Liver (tissue), 2 donors: ENCODE data around the gene STK17A.

Experiments
- YY1 ChIP-seq: IDR thresholded peaks from 2 replicates; pipeline ENCODE4 v1.6.1; 2016; ENCODE audit warnings: antibody characterized with exemption, mild to moderate bottlenecking
- TF ChIP-seq, protein P1 (sequence below): fragments of 150-350 bp; IDR thresholded peaks from 2 replicates; pipeline ENCODE4 v1.5.1; 2017; ENCODE audit warnings: improper control_type of control experiment, low read depth, low read length; ENCODE audit not compliant: missing input control
- donor health status: healthy.

DNA sequence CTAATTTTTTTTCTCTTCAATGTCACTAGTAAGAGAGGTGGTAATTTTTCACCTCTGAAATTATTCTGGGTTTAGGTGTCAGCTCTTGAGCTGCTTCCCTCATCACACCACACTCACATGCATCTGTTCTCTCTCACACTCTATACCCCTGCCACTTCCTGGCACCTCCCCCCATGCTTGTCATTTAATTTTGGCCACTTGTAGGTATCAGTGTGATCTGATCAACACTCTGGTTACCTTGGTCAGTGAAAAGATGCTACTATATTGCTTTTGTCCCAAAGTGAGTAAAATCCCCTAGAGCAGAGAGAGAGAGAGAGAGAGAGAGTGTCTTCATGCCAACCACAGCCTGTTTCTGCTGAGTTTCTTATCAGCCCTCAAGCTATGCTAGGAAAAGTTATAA is 42.5 kb downstream of the STK17A start:
- TF ChIP-seq YY1, result no peak
- TF ChIP-seq, protein P1, sequence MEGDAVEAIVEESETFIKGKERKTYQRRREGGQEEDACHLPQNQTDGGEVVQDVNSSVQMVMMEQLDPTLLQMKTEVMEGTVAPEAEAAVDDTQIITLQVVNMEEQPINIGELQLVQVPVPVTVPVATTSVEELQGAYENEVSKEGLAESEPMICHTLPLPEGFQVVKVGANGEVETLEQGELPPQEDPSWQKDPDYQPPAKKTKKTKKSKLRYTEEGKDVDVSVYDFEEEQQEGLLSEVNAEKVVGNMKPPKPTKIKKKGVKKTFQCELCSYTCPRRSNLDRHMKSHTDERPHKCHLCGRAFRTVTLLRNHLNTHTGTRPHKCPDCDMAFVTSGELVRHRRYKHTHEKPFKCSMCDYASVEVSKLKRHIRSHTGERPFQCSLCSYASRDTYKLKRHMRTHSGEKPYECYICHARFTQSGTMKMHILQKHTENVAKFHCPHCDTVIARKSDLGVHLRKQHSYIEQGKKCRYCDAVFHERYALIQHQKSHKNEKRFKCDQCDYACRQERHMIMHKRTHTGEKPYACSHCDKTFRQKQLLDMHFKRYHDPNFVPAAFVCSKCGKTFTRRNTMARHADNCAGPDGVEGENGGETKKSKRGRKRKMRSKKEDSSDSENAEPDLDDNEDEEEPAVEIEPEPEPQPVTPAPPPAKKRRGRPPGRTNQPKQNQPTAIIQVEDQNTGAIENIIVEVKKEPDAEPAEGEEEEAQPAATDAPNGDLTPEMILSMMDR, result no peak
